WI38 (cell line): ENCODE measurements around the gene HYI.

ENCODE experiments used
- H3K4me3 ChIP-seq: 2 replicates; pipeline ENCODE4 v1.5.1; 2011; ENCODE audit warnings: low read depth, mild to moderate bottlenecking, control low read depth, low read length
- TF ChIP-seq, protein P1 (sequence below): IDR thresholded peaks from 2 replicates; pipeline ENCODE4 v1.5.1; 2012; ENCODE audit warnings: low read depth, mild to moderate bottlenecking, control low read depth, low read length

Gene HYI

DNA sequence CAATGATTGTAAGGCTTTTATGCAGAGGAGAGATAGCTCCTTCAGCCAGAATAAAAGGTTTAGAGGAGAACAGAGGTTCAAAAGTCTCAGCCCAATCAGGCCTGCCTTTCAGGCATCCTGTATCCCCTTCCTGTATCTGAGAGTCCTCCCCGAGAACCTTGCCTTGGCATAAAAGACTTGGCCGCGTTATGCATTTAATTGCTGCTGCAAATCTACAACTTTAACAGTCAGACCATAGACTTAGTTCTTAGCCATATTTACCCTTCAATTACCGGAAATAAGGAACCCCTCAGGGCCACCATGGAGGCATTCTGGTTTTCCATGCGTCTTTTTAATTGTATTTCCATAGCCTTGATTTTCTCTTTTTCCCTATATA is 18.3 kb upstream of the HYI start:
- no peak overlapping the region for H3K4me3 ChIP-seq
- TF ChIP-seq, protein P1, sequence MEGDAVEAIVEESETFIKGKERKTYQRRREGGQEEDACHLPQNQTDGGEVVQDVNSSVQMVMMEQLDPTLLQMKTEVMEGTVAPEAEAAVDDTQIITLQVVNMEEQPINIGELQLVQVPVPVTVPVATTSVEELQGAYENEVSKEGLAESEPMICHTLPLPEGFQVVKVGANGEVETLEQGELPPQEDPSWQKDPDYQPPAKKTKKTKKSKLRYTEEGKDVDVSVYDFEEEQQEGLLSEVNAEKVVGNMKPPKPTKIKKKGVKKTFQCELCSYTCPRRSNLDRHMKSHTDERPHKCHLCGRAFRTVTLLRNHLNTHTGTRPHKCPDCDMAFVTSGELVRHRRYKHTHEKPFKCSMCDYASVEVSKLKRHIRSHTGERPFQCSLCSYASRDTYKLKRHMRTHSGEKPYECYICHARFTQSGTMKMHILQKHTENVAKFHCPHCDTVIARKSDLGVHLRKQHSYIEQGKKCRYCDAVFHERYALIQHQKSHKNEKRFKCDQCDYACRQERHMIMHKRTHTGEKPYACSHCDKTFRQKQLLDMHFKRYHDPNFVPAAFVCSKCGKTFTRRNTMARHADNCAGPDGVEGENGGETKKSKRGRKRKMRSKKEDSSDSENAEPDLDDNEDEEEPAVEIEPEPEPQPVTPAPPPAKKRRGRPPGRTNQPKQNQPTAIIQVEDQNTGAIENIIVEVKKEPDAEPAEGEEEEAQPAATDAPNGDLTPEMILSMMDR, result no peak

DNA sequence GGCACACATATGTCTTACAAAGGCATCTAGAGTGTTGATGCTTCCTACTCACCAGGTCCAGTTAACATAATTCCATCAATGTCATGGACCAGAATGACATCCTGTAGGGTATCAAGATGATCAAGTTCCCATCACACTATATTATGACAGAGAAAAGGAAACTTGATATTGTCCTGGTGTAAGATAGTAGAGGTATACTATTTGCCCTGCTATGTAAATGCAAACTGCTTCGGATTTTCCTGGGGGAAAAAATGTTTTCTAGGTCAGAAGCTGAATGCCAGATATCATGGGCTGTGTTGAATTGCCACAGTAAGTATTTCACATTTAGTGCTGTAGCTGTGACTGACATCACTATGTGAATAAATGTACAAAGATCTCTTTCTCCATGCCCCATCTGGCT is 16.2 kb upstream of the HYI start:
- TF ChIP-seq, protein P1, result no peak
- H3K4me3 ChIP-seq, result no peak overlapping the region

DNA sequence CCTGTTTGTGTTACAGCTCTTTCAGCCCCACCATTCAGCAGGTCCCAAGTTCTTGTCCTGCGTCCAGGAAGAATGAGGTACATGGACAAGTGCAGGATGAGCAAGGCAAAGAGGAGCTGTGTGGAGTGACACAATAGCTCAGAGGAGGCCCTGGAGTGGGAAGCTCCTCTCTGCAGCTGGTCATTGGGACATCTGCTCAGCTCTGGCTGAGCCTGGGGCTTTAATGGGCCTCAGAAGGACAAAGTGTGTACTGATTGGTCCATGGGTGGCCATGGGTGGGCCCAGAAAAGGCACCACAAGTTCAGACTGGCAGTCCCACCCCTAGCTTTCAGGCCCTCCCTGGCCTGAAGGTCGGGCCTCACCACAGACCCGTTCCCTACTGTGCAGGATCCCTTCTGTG is 14.7 kb upstream of the HYI start:
- H3K4me3 ChIP-seq, result no peak overlapping the region
- TF ChIP-seq, protein P1, result no peak

DNA sequence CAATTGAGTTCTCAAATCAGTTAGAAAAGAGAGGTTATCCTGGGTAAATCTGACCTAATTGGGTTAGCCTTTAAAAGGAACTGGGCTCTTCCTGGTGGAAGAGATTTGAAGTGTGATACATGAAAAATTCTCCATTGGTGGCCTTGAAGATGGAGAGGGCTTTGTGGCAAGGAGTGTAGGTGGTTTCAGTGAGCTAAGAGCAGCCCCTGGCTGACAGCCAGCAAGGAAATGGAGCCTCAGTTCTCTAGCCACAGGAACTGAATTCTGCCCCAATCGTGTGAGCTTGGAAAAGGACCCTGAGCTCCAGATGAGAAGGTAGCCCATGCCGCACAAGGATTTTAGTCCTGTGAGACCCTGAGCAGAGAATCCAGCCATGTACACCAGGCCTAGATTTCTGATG is 12.7 kb upstream of the HYI start:
- H3K4me3 ChIP-seq, result no peak overlapping the region
- TF ChIP-seq, protein P1, result no peak

DNA sequence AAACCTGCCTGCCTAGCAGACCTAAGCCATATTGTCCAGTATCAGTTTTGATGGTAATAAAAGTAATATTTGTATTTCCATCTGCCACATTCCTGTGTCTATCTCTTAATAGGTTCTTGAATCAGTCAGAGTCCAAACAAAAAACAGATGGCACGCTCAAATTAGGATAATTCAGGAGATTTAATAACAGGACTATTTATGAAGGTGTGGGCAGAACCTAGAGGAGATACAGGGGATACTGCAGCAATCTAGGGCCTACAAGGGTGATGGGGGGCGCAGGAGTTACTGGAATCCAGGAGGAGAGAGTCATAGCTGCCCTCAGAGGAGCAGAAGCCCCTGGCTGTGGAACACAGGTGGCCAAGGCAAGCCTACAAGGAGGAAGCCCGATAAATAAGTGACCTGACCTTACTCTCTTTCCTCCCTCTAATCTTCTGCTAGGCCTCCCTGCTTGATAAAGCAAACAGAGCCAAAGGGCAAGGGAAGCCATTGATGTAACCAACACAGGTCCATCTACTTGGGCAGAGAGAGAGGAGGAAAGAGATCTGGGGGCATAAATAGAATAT is 11.9 kb upstream of the HYI start:
- no peak overlapping the region for H3K4me3 ChIP-seq
- TF ChIP-seq, protein P1, result no peak

DNA sequence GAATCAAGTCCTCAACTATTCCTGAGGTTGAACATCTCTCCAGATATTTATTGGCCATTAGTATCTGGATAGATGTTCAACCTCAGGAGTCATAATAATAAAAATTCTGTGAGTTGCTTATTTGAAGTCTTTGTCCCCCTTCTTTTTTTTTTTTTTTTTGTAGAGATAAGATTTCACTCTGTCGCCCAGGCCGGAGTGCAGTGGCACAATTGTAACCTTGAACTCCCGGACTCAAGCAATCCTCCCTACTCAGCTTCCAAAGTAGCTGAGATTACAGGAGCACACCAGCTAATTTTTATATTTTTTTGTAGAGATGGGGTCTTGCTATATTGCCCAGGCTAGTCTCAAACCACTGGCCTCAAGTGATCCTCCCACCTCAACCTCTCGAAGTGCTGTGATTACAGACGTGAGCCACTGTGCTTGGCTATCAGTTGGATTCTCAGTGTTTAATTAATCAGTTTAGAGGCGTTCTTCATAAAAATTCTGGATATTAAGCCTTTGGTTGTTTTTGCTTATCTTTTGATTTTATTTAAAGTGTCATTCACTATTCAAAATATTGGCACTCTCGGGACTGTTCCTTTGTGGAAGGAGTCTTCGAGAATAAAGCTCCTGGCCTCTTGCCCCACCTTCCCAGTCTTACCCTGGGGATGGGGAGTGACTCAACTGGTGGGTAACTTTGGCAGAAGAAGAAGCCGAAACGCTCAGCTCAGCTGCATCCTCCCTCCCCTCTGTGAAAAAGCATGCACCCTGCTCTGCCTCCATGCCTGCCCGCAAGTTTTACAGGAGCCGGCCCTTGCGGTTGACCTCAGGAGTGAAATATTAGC is 11.2 kb upstream of the HYI start:
- H3K4me3 ChIP-seq, result no peak overlapping the region
- TF ChIP-seq, protein P1, result no peak

DNA sequence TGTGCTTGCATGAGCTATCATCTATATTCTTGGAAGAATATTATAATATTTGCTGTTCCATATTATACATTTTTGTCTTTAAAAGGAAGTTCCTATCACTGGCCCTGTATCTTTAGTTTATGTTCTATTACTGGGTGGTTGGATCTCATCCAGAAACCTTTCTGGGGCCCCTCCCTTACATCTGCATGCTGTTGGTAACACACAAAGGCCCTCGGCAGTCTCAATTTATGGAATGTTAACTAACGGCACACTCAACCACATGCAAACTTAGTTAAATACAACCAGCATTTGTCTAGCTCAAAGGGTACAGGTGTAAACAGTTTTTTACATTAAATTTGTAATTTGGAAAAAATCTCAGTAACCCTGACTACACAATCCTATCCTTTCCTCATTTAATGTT is 9.7 kb upstream of the HYI start:
- no peak overlapping the region for H3K4me3 ChIP-seq
- TF ChIP-seq, protein P1, result no peak
